PC-3 (cell line): Measurements from ENCODE around the gene KIF2A.

Experiments used
- CTCF ChIP-seq: fragments of 300-600 bp; sonication (generic); conservative IDR thresholded peaks from 2 replicates; pipeline ENCODE4 v1.5.1; 2017; ENCODE audit warnings: antibody characterized with exemption, low read depth, mild to moderate bottlenecking, low read length
- EZH2phosphoT487 ChIP-seq: fragments of 300-600 bp; sonication (generic); IDR thresholded peaks from 2 replicates; pipeline ENCODE4 v1.6.1; 2018; ENCODE audit warnings: mild to moderate bottlenecking, antibody characterized with exemption, low read length, borderline replicate concordance

- TF ChIP-seq CTCF (no peak), EZH2phosphoT487 (no peak)
These were observed 65.4 kb downstream of the KIF2A start for GRCh38 chr5:62371409-62371808.
